Measurements from ENCODE around the gene MREG. TPM values are rescaled to one million over a fixed set of nuclear protein-coding genes. Genes with fewer than 3 reads are reported as not detected.

The MREG gene
- total and polyA plus RNA-seq, 2 experiments from 2014 or later, result 1.8 to 3.1 TPM

DNA sequence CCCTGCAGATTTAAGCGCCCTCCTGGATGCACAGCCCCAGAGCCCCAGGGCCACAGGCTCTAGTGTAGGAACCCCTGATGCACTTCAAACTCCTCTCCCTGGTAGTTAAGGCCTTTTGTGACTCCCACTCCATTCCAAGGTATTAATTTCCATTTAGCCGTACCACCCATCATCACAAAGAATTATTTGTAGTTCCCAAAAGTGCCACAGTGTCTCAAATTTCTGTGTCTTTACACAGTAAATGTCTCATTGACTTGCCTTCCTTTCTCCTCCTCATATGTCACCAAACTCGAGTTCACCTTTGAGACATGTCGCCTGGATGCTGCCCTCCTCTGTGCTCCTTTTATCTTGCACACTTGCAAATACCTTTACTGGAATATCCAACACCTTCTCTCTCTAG lies 42.3 kb upstream of the MREG start:
- no peak for DNase-seq
- peaks cover 15% of the 10 kb centered on the region for H3K4me1 ChIP-seq (ENCODE audit: insufficient read depth)
- no peaks in the 10 kb centered on the region for H3K36me3 ChIP-seq (ENCODE audit: low read depth)
- H3K9me2 ChIP-seq (ENCODE audit: insufficient read depth), result no peaks in the 10 kb centered on the region
- H4K20me1 ChIP-seq (ENCODE audit: insufficient read depth), result no peaks in the 10 kb centered on the region
- no peaks in the 10 kb centered on the region for H3K9me3 ChIP-seq (ENCODE audit: low read depth)
- H3F3A ChIP-seq (ENCODE audit: insufficient read depth), result peaks cover 7% of the 10 kb centered on the region; the same call in 1 of the 2 replicates
- H3K4me2 ChIP-seq (ENCODE audit: unreplicated experiment), result no peak overlapping the region
- in situ Hi-C loops (cut with MboI), result no loop called here
- TF ChIP-seq EZH2 (IDR thresholded peaks at IDR 0.05; ENCODE audit: insufficient read depth, poor library complexity, severe bottlenecking), result no peak
- no peak for TF ChIP-seq EZH2phosphoT487 (IDR thresholded peaks at IDR 0.05; ENCODE audit: insufficient read depth, low read depth)
- no peaks in the 10 kb centered on the region for H3K79me2 ChIP-seq (ENCODE audit: insufficient read depth)
- H3K4me3 ChIP-seq, result no peak overlapping the region
- no peak overlapping the region for H2AFZ ChIP-seq
- no peaks in the 10 kb centered on the region for H3K27me3 ChIP-seq (replicated peaks; ENCODE audit: insufficient read depth)
- H3K27ac ChIP-seq, result no peak overlapping the region
- no peak overlapping the region for H3K9ac ChIP-seq
- 96% methylated on average over 4 of the region's 4 CpGs for WGBS, 2 experiments (ENCODE audit: low coverage in 1 of 2, low lambda C conversion rate in 2 of 2, missing lambda C conversion rate in 2 of 2)

GRCh38 chr2:216052420-216052819 lies 39.1 kb upstream of the MREG start:
- H2AFZ ChIP-seq, result no peak overlapping the region
- H3K4me1 ChIP-seq (ENCODE audit: insufficient read depth), result peaks cover 5% of the 10 kb centered on the region
- no peaks in the 10 kb centered on the region for H3K9me3 ChIP-seq (ENCODE audit: low read depth)
- H4K20me1 ChIP-seq (ENCODE audit: insufficient read depth), result no peaks in the 10 kb centered on the region
- peaks cover 7% of the 10 kb centered on the region; the same call in 1 of the 2 replicates for H3F3A ChIP-seq (ENCODE audit: insufficient read depth)
- H3K9me2 ChIP-seq (ENCODE audit: insufficient read depth), result no peaks in the 10 kb centered on the region
- no peak overlapping the region for H3K27ac ChIP-seq
- H3K36me3 ChIP-seq (ENCODE audit: low read depth), result no peaks in the 10 kb centered on the region
- DNase-seq, result no peak
- H3K4me3 ChIP-seq, result no peak overlapping the region
- no peak overlapping the region for H3K9ac ChIP-seq
- no peak for TF ChIP-seq EZH2phosphoT487 (IDR thresholded peaks at IDR 0.05; ENCODE audit: insufficient read depth, low read depth)
- H3K79me2 ChIP-seq (ENCODE audit: insufficient read depth), result no peaks in the 10 kb centered on the region
- in situ Hi-C loops (cut with MboI), result no loop called here
- 92 to 97% methylated on average over 2 of the region's 2 CpGs for WGBS, 2 experiments (ENCODE audit: low coverage in 1 of 2, low lambda C conversion rate in 2 of 2, missing lambda C conversion rate in 2 of 2)
- H3K4me2 ChIP-seq (ENCODE audit: unreplicated experiment), result no peak overlapping the region
- H3K27me3 ChIP-seq (replicated peaks; ENCODE audit: insufficient read depth), result no peaks in the 10 kb centered on the region

DNA sequence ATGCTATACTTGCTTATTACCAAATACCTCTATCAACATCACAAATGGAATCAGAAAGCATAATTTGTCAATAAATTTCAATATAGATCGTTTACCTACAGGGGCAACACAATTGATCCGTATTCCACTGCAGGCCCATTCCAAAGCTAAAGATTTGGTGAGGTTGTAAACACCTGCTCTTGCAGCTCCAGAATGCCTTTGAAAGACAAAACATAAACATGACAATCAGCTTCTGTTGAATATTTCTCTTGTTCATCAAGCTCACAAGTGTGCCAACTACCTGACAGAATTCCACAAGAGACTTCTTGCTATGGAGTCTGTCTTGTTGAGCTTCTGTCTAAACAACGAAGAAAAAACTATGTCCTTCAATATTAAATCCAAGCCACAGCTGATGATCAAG lies 38.0 kb upstream of the MREG start:
- Histone ChIP-seq H4K20me1 (ENCODE audit: insufficient read depth) (no peaks in the 10 kb centered on the region), H3K4me2 (ENCODE audit: unreplicated experiment) (no peak overlapping the region), H3K27me3 (replicated peaks; ENCODE audit: insufficient read depth) (no peaks in the 10 kb centered on the region), H3K36me3 (ENCODE audit: low read depth) (no peaks in the 10 kb centered on the region), H3K79me2 (ENCODE audit: insufficient read depth) (no peaks in the 10 kb centered on the region), H3K27ac (no peak overlapping the region), H3K9me2 (ENCODE audit: insufficient read depth) (no peaks in the 10 kb centered on the region), H3K4me3 (no peak overlapping the region), H2AFZ (no peak overlapping the region), H3K9ac (no peak overlapping the region), H3K9me3 (ENCODE audit: low read depth) (no peaks in the 10 kb centered on the region), H3F3A (ENCODE audit: insufficient read depth) (no peaks in the 10 kb centered on the region), H3K4me1 (ENCODE audit: insufficient read depth) (no peaks in the 10 kb centered on the region)
- in situ Hi-C loops (cut with MboI), result no loop called here
- no peak for TF ChIP-seq EZH2 (IDR thresholded peaks at IDR 0.05; ENCODE audit: insufficient read depth, poor library complexity, severe bottlenecking)
- no peak for TF ChIP-seq EZH2phosphoT487 (IDR thresholded peaks at IDR 0.05; ENCODE audit: insufficient read depth, low read depth)
- DNase-seq, result no peak
- 94 to 96% methylated on average over 3 of the region's 3 CpGs for WGBS, 2 experiments (ENCODE audit: low coverage in 1 of 2, low lambda C conversion rate in 2 of 2, missing lambda C conversion rate in 2 of 2)

GRCh38 chr2:216049452-216049851 lies 36.1 kb upstream of the MREG start:
- no peak overlapping the region for H3K27ac ChIP-seq
- no peaks in the 10 kb centered on the region for H3F3A ChIP-seq (ENCODE audit: insufficient read depth)
- no peak overlapping the region for H3K4me2 ChIP-seq (ENCODE audit: unreplicated experiment)
- no peak for DNase-seq
- no peaks in the 10 kb centered on the region for H3K4me1 ChIP-seq (ENCODE audit: insufficient read depth)
- no peaks in the 10 kb centered on the region for H3K9me2 ChIP-seq (ENCODE audit: insufficient read depth)
- no peaks in the 10 kb centered on the region for H4K20me1 ChIP-seq (ENCODE audit: insufficient read depth)
- no peaks in the 10 kb centered on the region for H3K36me3 ChIP-seq (ENCODE audit: low read depth)
- no peaks in the 10 kb centered on the region for H3K9me3 ChIP-seq (ENCODE audit: low read depth)
- TF ChIP-seq EZH2phosphoT487 (IDR thresholded peaks at IDR 0.05; ENCODE audit: insufficient read depth, low read depth) (no peak), EZH2 (IDR thresholded peaks at IDR 0.05; ENCODE audit: insufficient read depth, poor library complexity, severe bottlenecking) (no peak)
- H3K4me3 ChIP-seq, result no peak overlapping the region
- H3K9ac ChIP-seq, result no peak overlapping the region
- in situ Hi-C loops (cut with MboI), result no loop called here
- H2AFZ ChIP-seq, result no peak overlapping the region
- 39 to 49% methylated on average over 2 of the region's 2 CpGs for WGBS, 2 experiments (ENCODE audit: low coverage in 1 of 2, low lambda C conversion rate in 2 of 2, missing lambda C conversion rate in 2 of 2)
- no peaks in the 10 kb centered on the region for H3K79me2 ChIP-seq (ENCODE audit: insufficient read depth)
- no peaks in the 10 kb centered on the region for H3K27me3 ChIP-seq (replicated peaks; ENCODE audit: insufficient read depth)

- WGBS, 2 experiments (ENCODE audit: low coverage in 1 of 2, low lambda C conversion rate in 2 of 2, missing lambda C conversion rate in 2 of 2), result 52 to 63% methylated on average over 2 of the region's 2 CpGs
- Histone ChIP-seq H3F3A (ENCODE audit: insufficient read depth) (no peaks in the 10 kb centered on the region), H3K4me3 (no peak overlapping the region), H3K4me2 (ENCODE audit: unreplicated experiment) (no peak overlapping the region), H3K79me2 (ENCODE audit: insufficient read depth) (no peaks in the 10 kb centered on the region), H3K27me3 (replicated peaks; ENCODE audit: insufficient read depth) (no peaks in the 10 kb centered on the region), H3K9me3 (ENCODE audit: low read depth) (no peaks in the 10 kb centered on the region), H3K9ac (no peak overlapping the region), H3K36me3 (ENCODE audit: low read depth) (no peaks in the 10 kb centered on the region), H4K20me1 (ENCODE audit: insufficient read depth) (no peaks in the 10 kb centered on the region), H3K4me1 (ENCODE audit: insufficient read depth) (no peaks in the 10 kb centered on the region), H3K27ac (no peak overlapping the region), H2AFZ (no peak overlapping the region), H3K9me2 (ENCODE audit: insufficient read depth) (no peaks in the 10 kb centered on the region)
- no peak for DNase-seq
- in situ Hi-C loops (cut with MboI), result no loop called here
- TF ChIP-seq EZH2phosphoT487 (IDR thresholded peaks at IDR 0.05; ENCODE audit: insufficient read depth, low read depth), result no peak
Observed at GRCh38 chr2:216047397-216047796, 34.0 kb upstream of the MREG start.
